ENCODE measurements around the gene AFAP1L1.

Gene AFAP1L1

DNA sequence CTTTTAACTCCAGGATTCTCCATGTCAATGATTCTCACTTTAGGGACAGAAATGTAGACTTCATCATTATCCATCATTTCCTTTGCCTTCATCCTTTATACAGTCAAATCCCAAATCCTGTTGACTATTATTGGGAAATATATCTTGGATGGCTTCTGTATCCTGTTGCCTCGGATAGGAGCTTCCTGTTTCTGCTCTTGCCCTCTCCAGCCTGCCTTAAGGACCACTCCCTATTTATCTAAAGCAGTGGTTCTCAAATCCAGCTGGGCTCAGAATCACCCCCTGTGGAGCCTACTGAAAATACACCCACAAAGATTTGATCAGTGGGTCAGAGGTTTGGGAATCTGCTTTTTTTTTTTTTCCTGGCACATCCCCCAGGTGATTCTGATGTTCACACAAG lies 8.5 kb downstream of the AFAP1L1 start:
- TF ChIP-seq, protein P1, sequence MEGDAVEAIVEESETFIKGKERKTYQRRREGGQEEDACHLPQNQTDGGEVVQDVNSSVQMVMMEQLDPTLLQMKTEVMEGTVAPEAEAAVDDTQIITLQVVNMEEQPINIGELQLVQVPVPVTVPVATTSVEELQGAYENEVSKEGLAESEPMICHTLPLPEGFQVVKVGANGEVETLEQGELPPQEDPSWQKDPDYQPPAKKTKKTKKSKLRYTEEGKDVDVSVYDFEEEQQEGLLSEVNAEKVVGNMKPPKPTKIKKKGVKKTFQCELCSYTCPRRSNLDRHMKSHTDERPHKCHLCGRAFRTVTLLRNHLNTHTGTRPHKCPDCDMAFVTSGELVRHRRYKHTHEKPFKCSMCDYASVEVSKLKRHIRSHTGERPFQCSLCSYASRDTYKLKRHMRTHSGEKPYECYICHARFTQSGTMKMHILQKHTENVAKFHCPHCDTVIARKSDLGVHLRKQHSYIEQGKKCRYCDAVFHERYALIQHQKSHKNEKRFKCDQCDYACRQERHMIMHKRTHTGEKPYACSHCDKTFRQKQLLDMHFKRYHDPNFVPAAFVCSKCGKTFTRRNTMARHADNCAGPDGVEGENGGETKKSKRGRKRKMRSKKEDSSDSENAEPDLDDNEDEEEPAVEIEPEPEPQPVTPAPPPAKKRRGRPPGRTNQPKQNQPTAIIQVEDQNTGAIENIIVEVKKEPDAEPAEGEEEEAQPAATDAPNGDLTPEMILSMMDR (IDR thresholded peaks at IDR 0.05; ENCODE audit: borderline replicate concordance, control extremely low read depth, extremely low read depth, insufficient read depth, missing control alignments): no peak
- in situ Hi-C loops (cut with MboI; ENCODE audit: low sequenced_read_pairs, unreplicated experiment): no loop called here
- DNase-seq (ENCODE audit: low spot score): no peak

DNA sequence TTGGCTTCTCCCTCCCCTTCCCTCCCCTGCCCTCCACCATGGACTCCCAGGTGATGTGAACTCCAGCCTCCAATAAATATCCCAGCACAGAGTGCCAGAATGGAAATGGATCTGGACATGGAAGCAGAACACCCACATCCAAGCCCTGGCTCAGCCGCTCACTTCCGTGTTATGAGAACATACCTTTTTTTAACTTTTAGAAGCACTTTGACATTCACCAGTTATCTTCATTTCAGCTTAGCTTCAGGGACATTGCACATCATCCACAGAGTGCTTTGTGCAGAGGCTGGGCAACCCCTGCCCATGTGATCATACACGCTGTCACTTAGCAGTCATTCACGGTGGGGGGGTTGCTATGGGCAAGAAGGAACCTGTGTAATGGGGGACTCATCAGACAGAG lies 9.1 kb downstream of the AFAP1L1 start:
- DNase-seq (ENCODE audit: low spot score): no peak
- TF ChIP-seq, protein P1 (IDR thresholded peaks at IDR 0.05; ENCODE audit: borderline replicate concordance, control extremely low read depth, extremely low read depth, insufficient read depth, missing control alignments): no peak
- in situ Hi-C loops (cut with MboI; ENCODE audit: low sequenced_read_pairs, unreplicated experiment): no loop called here

DNA sequence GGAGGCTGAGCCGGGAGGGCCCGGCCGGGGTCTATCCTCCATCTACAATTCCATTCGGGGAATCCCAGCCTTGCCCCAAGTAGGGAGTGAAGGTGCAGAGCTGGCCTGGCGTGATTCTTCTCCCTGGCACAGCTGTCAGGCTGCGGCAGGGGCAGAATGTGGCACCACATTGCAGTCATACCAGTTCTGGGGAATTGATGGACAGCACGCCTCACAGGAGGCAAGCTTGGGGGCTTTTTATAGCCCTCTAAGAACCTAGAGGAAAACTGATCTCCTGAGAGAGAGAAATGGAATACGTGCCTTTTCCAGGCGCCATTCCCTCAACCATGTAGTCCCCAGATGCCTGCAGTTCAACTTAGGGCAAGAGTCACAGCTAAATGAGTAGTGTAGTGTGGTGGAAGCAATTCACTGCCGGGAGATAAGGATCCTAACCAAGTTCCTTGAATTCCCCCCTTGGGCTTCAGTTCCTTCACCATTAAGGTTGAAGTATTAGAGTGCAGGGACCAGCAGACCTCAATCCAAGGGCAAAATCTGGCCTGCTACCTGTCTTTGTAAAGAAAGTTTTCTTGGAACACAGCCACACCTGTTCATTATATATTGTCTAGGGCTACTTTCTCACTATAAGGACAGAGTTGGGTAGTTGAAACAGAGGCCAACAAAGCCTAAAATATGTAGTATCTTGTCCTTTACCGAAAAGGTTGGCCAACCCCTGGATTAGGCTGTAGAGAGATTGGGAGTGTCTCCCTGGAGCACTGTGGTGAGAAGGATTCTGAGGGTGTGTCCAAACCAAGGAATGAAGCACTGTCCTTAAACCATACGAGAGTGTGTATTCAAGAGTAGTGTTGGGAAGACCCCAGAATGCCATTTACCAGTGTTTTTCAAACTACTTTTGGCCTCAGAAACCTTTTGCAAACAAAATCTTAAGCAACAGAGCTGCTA lies 10.6 kb downstream of the AFAP1L1 start:
- TF ChIP-seq, protein P1 (IDR thresholded peaks at IDR 0.05; ENCODE audit: borderline replicate concordance, control extremely low read depth, extremely low read depth, insufficient read depth, missing control alignments): no peak
- in situ Hi-C loops (cut with MboI; ENCODE audit: low sequenced_read_pairs, unreplicated experiment): no loop called here
- DNase-seq (ENCODE audit: low spot score): no peak

DNA sequence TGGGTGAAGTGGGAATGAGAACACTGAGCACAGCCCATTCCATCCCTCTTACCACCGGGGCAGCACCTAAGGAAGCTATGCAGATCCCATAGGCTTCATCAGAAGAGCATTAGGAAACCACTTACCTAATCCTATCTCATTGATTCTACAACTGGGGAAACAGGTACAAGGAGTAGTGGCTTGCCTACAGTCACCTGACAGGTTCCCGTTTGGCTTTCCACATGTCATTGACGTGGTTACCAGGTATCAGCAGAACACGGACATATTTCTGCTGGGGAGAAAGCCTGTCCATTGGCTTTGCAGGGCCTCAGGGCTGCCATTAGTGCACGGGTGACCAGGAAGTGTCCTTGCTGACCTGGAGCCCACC lies 11.3 kb downstream of the AFAP1L1 start:
- TF ChIP-seq, protein P1 (IDR thresholded peaks at IDR 0.05; ENCODE audit: borderline replicate concordance, control extremely low read depth, extremely low read depth, insufficient read depth, missing control alignments): no peak
- in situ Hi-C loops (cut with MboI; ENCODE audit: low sequenced_read_pairs, unreplicated experiment): no loop called here
- no peak for DNase-seq (ENCODE audit: low spot score)

DNA sequence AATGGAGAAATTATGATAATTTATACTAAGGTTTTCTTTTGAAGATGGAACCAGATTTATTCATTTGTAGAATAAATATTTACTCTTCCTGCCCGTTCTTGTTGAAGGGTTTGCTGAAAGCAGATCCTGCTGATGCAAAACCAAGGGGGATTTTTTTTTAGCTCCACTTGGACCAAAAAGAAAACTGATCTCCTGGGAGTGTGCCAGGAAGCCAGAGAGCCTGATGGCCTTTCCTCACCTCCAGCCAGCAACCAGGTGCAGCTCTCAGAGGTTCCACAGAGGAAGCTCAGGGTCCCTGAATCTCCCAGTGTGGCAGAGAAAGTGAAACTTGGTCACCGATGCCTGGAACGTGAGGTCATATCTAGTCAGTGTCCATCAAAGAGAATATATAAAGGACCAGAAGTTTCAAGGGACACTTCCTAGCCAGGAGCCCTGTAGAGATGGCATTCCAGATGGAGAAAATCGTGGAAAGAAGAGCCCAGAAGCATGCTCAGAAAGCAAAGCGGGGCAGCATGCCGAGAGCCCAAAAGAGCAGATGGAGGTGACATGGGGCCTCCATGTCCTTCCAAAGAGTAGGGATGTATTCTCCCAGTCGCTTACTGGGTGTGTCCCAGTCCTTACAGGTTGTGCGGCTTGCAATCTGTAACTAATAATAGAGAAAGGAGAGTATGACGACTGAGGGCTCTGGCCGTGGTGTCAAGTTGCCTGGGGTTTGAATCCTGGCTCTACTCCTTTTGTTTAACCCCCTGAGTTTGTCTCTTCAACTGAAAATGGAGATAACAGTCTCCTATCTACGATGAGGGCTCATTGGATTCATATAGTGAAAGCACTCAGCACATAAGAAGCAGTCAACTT lies 12.2 kb downstream of the AFAP1L1 start:
- TF ChIP-seq, protein P1 (IDR thresholded peaks at IDR 0.05; ENCODE audit: borderline replicate concordance, control extremely low read depth, extremely low read depth, insufficient read depth, missing control alignments): no peak
- in situ Hi-C loops (cut with MboI; ENCODE audit: low sequenced_read_pairs, unreplicated experiment): no loop called here
- DNase-seq (ENCODE audit: low spot score): no peak

DNA sequence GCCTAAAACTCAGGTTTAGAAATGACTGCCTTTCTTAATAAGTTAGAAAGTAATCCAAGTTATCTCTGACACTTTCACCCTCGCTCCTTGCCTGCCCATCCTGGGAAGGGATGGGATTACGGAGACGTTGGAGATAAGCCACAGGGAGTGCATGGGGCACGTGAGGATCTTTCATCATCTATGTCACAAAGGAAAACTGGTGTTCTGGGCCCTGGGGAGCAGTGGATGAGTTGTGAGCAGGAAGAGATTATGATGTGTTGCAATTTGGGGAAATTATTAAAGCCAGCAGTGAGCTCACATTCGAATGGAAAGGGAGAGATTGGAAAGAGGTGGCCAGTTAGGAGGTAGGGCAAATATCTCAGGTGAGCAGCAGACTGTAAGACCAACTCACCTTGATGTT lies 12.8 kb downstream of the AFAP1L1 start:
- TF ChIP-seq, protein P1 (IDR thresholded peaks at IDR 0.05; ENCODE audit: borderline replicate concordance, control extremely low read depth, extremely low read depth, insufficient read depth, missing control alignments): no peak
- in situ Hi-C loops (cut with MboI; ENCODE audit: low sequenced_read_pairs, unreplicated experiment): no loop called here
- DNase-seq (ENCODE audit: low spot score): no peak

All from GM13976 (cell line).